Activated CD4-positive, alpha-beta T cell treated with anti-CD3 and anti-CD28 coated beads, Interleukin-2, Interleukin-4, amounts not matched to agents 100 ng/mL and 50 ng/mL, durations not matched to agents 16 hours and 8 hours (primary cell): ENCODE data around the gene SFT2D3.

Experiments
- DNase-seq: peaks from one replicate; pipeline ENCODE4 v3.0.0-alpha.2; 2020; ENCODE audit warnings: low spot score

SFT2D3 gene

GRCh38 chr2:127664065-127664894, 37.0 kb upstream of the SFT2D3 start:
- no peak for DNase-seq

- DNase-seq = no peak
Measured at GRCh38 chr2:127664895-127665225, 36.4 kb upstream of the SFT2D3 start.

- DNase-seq = no peak
Measured at GRCh38 chr2:127665267-127665893, 35.9 kb upstream of the SFT2D3 start.

DNA sequence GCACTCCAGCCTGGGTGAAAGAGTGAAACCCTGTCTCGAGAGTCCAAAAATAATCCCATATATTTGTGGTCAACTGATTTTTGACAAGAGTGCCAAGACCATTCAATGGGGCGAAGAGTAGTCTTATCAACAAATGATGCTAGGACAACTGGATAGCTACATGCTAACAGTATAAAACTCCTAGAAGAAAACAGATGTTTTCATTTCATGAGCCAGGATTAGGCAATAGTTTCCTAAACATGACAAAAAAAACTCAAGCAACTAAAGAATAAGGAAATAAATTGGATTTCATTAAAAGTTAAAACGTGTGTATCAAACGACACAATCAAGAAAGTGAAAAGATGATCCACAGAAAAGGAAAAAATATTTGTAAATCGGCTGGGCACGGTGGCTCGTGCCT, 32.2 kb upstream of the SFT2D3 start:
- no peak for DNase-seq

- no peak for DNase-seq
Measured at GRCh38 chr2:127670055-127670956, 31.0 kb upstream of the SFT2D3 start.

- no peak for DNase-seq
Measured at GRCh38 chr2:127670957-127671290, 30.4 kb upstream of the SFT2D3 start.

DNA sequence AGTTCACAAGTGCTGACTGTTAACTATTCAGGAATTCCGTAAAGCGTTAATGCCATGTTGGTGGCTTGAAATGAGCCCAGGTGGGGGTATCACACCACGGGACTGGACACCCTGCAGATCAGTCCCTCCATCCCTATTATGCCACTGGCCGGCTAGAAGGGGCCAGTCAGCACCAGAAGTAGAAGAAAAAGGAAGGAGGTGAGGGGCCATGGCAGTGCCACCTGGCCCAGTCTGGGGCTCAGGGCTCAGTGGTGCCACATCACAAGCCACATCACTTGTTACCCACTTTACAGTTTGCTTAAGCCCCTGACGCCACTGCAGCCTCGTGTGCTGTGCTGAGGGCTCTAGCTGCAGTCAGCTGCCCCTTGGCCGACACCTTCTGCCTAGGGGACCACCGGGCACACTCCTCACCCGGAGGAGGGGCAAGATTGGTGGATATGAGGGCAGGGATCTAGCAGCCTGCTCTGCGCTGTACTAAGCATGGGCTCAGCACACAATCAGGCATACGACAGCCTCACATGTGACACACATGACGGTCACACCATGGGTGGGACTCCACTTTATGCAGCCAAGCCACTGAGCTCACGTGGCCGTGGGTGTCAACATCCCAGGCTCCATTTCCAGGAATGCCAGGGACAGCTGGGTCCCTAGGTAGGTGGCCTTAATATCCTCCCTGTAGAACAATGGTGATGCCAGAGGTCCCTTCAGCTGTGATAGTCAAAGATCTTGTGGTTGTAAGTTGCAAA, 29.6 kb upstream of the SFT2D3 start:
- DNase-seq = no peak

DNA sequence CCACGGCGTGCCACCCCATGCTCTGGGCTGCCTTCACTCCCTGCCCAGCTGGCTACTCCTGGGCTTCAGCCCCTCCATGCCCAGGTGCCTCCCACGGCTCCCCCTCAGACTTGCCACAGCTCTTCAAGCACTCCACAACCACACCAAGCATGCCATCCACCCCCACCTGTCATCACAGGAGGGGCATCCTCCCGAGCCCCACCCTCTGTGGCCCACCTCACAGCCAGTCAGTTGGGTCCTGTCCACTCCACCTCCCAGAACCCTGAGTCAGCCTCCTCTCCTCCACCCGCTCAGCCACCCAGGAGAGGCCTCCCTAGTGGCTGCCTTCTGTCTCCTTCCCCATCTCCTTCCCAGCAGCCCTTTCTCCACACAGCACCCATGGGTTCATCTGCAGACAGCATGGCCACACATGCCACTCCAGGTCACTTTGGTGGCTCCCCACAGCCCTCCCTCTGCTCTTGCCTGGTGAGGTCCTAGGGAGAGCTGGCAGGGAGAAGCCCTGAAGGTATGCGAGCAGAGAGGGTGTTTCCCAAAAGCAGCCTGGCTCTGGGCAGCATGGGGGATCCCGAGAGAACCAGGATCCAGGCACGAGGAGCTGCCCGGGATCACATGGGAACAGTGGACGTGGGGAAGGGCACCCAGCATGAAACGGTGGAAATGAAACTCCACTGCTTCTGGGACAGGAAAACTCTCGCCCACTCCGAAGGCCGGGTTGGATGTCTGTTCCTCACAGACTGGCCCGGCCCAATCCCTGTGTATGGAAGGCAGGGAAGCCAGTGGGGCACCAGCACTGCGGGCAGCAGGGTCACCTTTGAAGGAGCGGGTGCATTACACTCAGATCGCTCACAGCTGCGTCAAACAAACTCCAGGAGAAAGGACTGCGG, 28.7 kb upstream of the SFT2D3 start:
- no peak for DNase-seq

DNA sequence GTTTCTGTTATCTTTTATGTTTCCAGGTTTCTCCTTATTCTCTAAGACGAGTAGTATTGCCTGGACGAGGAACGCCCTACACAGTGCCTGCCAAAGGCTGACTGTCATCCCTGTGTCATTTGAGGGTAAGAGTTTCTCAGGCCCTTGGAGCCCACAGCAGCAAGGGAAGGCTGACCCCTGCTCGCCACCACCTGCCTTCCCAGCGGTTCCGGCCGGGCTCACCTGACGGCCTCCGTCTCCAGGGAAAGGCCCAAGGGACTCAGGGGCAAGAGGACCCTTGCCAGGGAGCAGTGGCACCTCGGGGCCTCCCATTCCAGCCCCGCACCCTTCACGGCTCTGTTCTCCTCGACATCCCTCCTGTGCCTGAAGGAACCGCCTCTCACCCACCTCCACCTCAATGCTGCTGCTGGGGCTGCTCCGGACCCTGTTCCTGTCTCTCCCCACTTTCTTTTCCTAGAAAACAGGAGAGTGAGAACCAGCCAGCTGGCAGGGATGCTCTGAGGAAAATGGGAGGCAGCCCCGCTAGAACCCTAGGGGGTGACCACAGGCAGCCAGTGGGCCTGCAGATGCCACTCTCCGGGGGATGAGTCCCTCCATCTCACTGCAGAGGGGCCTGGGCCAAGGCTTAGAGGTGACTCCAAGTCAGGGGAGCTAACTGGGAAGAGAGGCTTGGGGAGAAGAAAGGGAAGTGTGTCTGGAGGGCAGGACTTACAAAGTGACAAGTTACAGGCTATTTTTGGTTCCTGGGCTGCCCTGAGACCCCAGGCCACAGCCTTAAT, 27.8 kb upstream of the SFT2D3 start:
- no peak for DNase-seq

GRCh38 chr2:127674241-127675209, 26.8 kb upstream of the SFT2D3 start:
- no peak for DNase-seq

DNA sequence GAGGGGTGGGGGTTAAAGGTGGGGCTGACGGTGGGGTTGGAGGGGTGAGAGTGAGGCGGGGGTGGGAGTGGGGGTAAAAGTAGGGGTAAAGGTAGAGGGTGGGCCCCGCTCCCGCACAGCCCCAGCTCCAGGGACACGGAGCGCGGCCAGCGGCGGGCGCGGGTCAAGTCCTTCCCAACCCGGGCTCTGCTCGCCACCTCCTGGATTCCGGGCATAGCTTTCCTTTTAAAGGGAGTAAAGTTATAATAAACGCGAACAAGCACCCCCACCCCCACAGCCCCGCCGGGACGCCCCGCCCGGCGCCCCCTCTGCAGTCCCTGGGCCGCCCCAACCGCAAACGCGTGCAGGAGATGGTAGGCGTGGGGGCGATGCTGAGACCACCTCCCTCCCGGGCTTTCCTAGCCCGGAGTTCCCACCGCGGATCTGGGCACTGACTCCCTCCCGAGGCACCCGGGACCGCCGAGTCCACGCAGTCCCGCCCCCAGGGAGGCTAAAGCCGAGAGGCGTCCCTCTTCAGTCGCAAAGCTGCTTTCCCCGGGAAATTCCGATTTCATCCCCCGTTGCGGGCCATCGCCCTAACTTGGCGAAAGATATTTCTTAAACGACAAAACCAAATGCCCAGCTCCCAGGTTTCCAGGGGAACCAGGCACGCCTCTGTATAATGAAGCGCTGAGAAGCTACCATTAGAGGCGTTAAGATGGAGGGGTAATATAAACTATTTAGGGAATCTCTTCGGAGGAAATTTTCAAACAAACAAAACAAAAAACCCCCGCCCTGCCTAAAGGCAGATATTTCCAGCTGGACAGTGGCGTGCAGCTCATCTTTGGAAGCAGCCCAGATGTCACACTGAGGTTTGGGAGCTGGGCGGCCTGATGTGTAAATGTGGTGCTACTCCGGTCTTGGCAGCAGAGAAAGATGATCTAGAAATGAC, 25.7 kb upstream of the SFT2D3 start, which contains the start of gene LIMS2:
Gene LIMS2, minus strand, starts transcription at position 200 of the 931 bp plus-strand sequence. CDS start 506 bp downstream, outside the sequence.
- no peak for DNase-seq

- DNase-seq = no peak
Measured at GRCh38 chr2:127676906-127677305, 24.4 kb upstream of the SFT2D3 start.

GRCh38 chr2:127678531-127678930, 22.8 kb upstream of the SFT2D3 start:
- DNase-seq = no peak

- DNase-seq = no peak
Measured at GRCh38 chr2:127678991-127679390, 22.3 kb upstream of the SFT2D3 start.

GRCh38 chr2:127679680-127680361, 21.5 kb upstream of the SFT2D3 start:
- no peak for DNase-seq

GRCh38 chr2:127680706-127681287, 20.5 kb upstream of the SFT2D3 start:
- DNase-seq = no peak

GRCh38 chr2:127681288-127681804, 20.0 kb upstream of the SFT2D3 start:
- no peak for DNase-seq
